Stimulated activated CD4-positive, alpha-beta T cell treated with anti-CD3 and anti-CD28 coated beads, TNF-alpha, amount 100 ng/mL, for 48 hours (primary cell): ENCODE data around the gene ADARB2.

Source experiments
- DNase-seq, 3 donors: peaks; one replicate each; pipeline ENCODE4 v3.0.0-alpha.2; 2020; ENCODE audit warnings: low read depth in 3 of 3

ADARB2 gene

GRCh38 chr10:1686491-1686749 lies 50.9 kb downstream of the ADARB2 start:
- DNase-seq = no peak

GRCh38 chr10:1685699-1686490 lies 51.4 kb downstream of the ADARB2 start:
- DNase-seq = no peak

- no peak for DNase-seq
These were observed 52.3 kb downstream of the ADARB2 start for GRCh38 chr10:1684991-1685390.

GRCh38 chr10:1683649-1684048 lies 53.7 kb downstream of the ADARB2 start:
- DNase-seq = no peak

GRCh38 chr10:1679821-1680650 lies 57.3 kb downstream of the ADARB2 start:
- no peak for DNase-seq

- no peak for DNase-seq
These were observed 59.2 kb downstream of the ADARB2 start for GRCh38 chr10:1678084-1678483.

GRCh38 chr10:1677307-1677939 lies 59.9 kb downstream of the ADARB2 start:
- no peak for DNase-seq

- DNase-seq = no peak
These were observed 62.8 kb downstream of the ADARB2 start for GRCh38 chr10:1674501-1674900.

- DNase-seq = no peak
These were observed 63.6 kb downstream of the ADARB2 start for GRCh38 chr10:1673568-1674345.

GRCh38 chr10:1672001-1672781 lies 65.1 kb downstream of the ADARB2 start:
- no peak for DNase-seq

- no peak for DNase-seq
These were observed 65.8 kb downstream of the ADARB2 start for GRCh38 chr10:1671366-1672000.

GRCh38 chr10:1670541-1671365 lies 66.6 kb downstream of the ADARB2 start:
- no peak for DNase-seq

- no peak for DNase-seq
These were observed 67.9 kb downstream of the ADARB2 start for GRCh38 chr10:1669433-1669832.

- DNase-seq = no peak
These were observed 68.9 kb downstream of the ADARB2 start for GRCh38 chr10:1668399-1668798.

GRCh38 chr10:1667392-1667791 lies 69.9 kb downstream of the ADARB2 start:
- no peak for DNase-seq

GRCh38 chr10:1666147-1666546 lies 71.2 kb downstream of the ADARB2 start:
- no peak for DNase-seq

- DNase-seq = no peak
These were observed 71.6 kb downstream of the ADARB2 start for GRCh38 chr10:1665681-1666080.

GRCh38 chr10:1665021-1665661 lies 72.2 kb downstream of the ADARB2 start:
- no peak for DNase-seq

- no peak for DNase-seq
These were observed 72.9 kb downstream of the ADARB2 start for GRCh38 chr10:1664333-1664964.
